ENCODE measurements around the gene HEPN1. TPM values are rescaled to one million over a fixed set of nuclear protein-coding genes. Genes with fewer than 3 reads are reported as not detected.

Gene HEPN1
- total and polyA plus RNA-seq, 3 donors from 2014 or later = not detected

DNA sequence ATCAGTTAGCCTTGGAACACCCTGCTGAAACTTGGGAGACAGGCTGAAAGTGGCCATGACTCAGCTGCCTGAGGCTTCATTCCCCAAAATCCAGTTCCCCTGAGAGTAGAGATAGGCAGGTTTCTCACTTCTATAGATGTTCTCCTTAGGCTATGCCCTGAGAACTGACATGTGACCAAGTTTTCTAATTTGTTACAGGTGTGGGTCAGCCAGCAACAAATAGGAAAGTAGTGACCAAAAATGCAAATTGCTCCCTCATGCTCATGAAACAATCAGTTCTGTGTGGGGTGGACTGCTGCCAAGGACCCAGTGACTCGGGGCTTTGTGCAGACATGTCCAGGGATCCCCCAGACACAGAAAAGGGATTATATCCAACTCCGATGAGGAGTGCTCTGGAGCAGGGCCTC is 27.7 kb downstream of the HEPN1 start:
- no peak for DNase-seq
- no peaks in the 10 kb centered on the region for H3K4me1 ChIP-seq
- H3K36me3 ChIP-seq (ENCODE audit: low read depth, missing control alignments) = no peaks in the 10 kb centered on the region
- no peak overlapping the region for H3K4me3 ChIP-seq
- TF ChIP-seq, protein P1, sequence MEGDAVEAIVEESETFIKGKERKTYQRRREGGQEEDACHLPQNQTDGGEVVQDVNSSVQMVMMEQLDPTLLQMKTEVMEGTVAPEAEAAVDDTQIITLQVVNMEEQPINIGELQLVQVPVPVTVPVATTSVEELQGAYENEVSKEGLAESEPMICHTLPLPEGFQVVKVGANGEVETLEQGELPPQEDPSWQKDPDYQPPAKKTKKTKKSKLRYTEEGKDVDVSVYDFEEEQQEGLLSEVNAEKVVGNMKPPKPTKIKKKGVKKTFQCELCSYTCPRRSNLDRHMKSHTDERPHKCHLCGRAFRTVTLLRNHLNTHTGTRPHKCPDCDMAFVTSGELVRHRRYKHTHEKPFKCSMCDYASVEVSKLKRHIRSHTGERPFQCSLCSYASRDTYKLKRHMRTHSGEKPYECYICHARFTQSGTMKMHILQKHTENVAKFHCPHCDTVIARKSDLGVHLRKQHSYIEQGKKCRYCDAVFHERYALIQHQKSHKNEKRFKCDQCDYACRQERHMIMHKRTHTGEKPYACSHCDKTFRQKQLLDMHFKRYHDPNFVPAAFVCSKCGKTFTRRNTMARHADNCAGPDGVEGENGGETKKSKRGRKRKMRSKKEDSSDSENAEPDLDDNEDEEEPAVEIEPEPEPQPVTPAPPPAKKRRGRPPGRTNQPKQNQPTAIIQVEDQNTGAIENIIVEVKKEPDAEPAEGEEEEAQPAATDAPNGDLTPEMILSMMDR (IDR thresholded peaks at IDR 0.05) = no peak
- TF ChIP-seq POLR2A (IDR thresholded peaks at IDR 0.05) = no peak
- H3K9me3 ChIP-seq = no peaks in the 10 kb centered on the region
- H3K27ac ChIP-seq = no peak overlapping the region
- 52 to 54% methylated on average over 2 of the region's 2 CpGs for WGBS, 2 donors
- H3K27me3 ChIP-seq = no peaks in the 10 kb centered on the region
- intact Hi-C loops (cut with DNase I; ENCODE audit: low total_unique reads) = no loop called here

DNA sequence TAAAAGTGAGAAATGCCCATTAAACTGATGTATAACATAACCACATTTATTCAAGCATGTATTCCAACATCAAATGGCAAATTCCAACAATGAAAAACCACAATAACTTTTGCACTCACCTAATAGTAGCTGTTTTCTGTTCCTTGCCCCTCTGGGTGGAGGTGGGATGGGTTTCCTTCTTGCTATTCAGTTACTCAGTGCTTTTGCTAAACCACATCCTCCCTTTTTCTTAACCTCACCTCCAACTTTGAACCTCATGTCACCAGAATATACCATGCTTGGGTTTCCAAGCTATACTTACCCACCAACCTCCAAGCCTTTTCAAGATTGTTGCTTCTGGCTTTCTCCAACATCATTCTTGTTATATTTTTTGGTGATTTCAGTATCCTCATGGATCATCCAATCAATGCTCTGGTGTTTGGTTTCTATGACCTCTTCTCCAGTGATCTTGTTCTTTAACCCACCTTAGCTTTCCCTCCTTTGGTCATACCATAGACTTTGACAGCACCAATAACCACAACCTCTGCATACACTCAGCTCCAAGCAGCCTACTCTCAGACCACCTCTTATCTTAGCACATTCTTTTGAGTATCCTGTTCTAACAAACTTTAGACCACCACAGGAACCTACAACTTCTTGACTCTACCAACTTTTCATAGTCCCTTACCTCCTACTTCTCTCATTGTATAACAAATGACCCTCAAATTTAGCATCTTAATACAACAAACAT is 31.7 kb downstream of the HEPN1 start:
- intact Hi-C loops (cut with DNase I; ENCODE audit: low total_unique reads) = no loop called here
- H3K4me3 ChIP-seq = no peak overlapping the region
- H3K27me3 ChIP-seq = no peaks in the 10 kb centered on the region
- TF ChIP-seq, protein P1 (IDR thresholded peaks at IDR 0.05) = no peak
- no peak for TF ChIP-seq POLR2A (IDR thresholded peaks at IDR 0.05)
- H3K27ac ChIP-seq = no peak overlapping the region
- H3K36me3 ChIP-seq (ENCODE audit: low read depth, missing control alignments) = no peaks in the 10 kb centered on the region
- peaks cover 3% of the 10 kb centered on the region for H3K4me1 ChIP-seq
- no peak for DNase-seq
- no peaks in the 10 kb centered on the region for H3K9me3 ChIP-seq

DNA sequence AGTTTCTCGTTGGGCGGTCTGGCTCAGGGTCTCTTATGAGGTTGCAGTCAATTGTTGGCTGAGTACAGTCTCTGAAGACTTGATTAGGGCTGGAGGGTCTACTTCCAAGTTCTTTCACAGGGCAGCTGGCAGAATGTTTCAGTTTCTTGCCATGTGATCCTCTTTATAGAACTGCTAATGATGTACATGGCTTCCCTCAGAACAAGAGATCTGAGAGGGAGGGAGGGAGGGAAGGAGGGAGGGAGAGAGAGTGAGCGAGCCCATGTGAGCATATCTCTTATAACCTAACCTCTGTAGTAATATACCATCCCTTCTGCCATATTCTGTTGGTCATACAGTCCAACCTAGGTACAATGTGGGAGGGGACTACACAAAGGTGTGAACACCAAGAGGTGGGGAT is 32.3 kb downstream of the HEPN1 start:
- Histone ChIP-seq H3K27ac (no peak overlapping the region), H3K4me3 (no peak overlapping the region), H3K36me3 (ENCODE audit: low read depth, missing control alignments) (no peaks in the 10 kb centered on the region), H3K9me3 (no peaks in the 10 kb centered on the region), H3K27me3 (no peaks in the 10 kb centered on the region), H3K4me1 (peaks cover 3% of the 10 kb centered on the region)
- intact Hi-C loops (cut with DNase I; ENCODE audit: low total_unique reads) = no loop called here
- no peak for TF ChIP-seq POLR2A (IDR thresholded peaks at IDR 0.05)
- TF ChIP-seq, protein P1 (IDR thresholded peaks at IDR 0.05) = no peak
- no peak for DNase-seq
- WGBS, 2 donors = 55 to 76% methylated on average over 3 of the region's 3 CpGs

DNA sequence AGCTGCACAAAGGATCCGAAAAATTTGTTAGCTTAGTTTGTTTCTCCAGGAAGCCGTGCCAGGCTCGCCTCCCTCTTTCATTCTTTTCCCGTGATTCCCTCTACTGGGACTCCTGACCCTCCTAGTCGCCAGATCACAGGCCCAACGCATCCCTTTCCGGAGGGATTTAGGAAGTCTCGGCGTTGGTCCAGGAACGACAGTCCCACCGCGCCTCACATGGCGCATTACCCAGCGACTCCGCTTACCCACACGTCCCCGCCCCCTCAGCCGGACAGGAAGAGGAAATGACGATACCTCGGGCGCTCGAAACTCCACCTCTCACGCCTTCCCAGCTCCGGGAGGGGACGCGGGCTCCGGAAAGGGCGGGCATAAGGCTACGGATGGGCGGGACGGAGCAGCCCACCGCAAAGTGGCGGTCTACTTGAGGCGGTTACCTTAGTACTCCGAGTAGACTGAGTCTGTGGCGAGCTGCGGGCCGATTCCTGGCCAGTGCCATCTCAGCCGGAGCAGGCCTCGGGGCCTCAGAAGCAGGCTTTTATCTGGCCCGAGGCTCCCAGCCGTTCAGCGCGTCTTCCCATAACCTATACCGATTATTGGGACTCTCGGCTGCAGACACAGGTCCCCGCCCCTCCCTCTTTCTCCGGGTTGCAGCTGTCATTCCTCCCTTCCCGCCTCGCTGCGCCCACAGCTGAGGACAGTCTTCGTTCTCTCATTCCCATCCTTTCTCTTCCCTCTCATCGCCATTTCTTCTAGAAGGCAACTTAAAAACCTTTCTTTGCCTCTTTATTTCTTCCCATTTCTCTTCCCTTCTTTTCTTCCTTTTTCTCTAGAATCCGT is 34.9 kb downstream of the HEPN1 start, which contains the start of gene CCDC15:
Gene CCDC15 (plus strand): TSS at position 450 of the 837 bp plus-strand sequence. CDS start 531 bp downstream, outside the sequence.
- Histone ChIP-seq H3K36me3 (ENCODE audit: low read depth, missing control alignments) (no peaks in the 10 kb centered on the region), H3K27ac (peak within 1 kb of the TSS; percentile 63 to 76), H3K4me3 (peak within 1 kb of the TSS; percentile 62 to 79), H3K4me1 (peaks cover 3% of the 10 kb centered on the region), H3K27me3 (no peaks in the 10 kb centered on the region), H3K9me3 (no peaks in the 10 kb centered on the region)
- 0% methylated on average over 35 to 52 of the region's 54 CpGs for WGBS, 2 donors
- peak; percentile 99 for DNase-seq
- TF ChIP-seq, protein P1 (IDR thresholded peaks at IDR 0.05) = no peak
- peak; percentile 90 for TF ChIP-seq POLR2A (IDR thresholded peaks at IDR 0.05)
- intact Hi-C loops (cut with DNase I; ENCODE audit: low total_unique reads) = no loop called here
